Brain pericyte (primary cell): ENCODE data around the gene BACE1.
"Not testable (repeated sequence)": the region's sequence is repeated elsewhere in the genome, so short reads cannot be mapped to it uniquely, and the experiment has no call there.

Experiments
- DNase-seq: peaks from one replicate; pipeline ENCODE4 v3.0.0-alpha.2; 2012; ENCODE audit warnings: low read depth, low spot score

The BACE1 gene

DNA sequence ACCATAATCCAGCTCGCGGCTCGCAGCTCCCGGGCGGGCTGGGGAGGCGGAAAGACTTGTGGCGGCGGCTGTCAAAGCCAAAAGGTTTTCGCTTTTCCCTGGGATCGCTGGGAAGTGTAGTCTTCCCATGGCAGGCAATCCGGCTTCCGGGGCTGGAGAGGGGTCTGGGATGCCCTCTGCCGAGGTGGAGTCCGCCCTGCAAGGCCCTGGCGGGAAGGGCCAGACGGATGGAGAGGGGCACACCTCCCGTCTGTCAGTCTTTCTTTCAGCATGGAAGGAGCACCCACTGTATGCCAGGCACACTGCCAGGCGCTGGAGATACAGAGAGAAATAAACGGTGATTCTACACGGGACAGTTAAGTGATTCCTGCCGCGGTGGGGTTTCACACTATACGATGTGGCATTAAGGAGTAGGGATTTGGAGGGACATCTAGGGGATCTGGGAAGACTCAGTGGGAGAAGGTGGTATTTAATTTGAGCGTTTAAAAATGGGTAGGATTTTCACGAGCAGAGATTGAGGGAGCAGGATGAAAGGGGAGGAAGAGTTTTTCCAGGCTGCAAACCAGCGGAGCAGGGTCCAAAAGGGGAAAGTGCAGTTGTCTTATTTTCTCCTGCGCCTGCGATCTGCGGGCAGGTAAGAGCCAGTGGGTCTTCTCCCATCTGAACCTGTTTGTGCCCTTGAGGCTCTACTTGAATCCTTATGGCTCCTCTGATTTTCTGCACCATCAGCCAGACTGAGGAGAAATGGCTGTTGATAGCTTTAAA, at the start of gene BACE1:
TSS of gene BACE1 (minus strand) at position 60 of the 765 bp plus-strand sequence. CDS start 461 bp downstream, outside the sequence.
- peak; percentile 61 for DNase-seq

GRCh38 chr11:117361432-117361831, 45.4 kb upstream of the BACE1 start:
- DNase-seq, result no peak

DNA sequence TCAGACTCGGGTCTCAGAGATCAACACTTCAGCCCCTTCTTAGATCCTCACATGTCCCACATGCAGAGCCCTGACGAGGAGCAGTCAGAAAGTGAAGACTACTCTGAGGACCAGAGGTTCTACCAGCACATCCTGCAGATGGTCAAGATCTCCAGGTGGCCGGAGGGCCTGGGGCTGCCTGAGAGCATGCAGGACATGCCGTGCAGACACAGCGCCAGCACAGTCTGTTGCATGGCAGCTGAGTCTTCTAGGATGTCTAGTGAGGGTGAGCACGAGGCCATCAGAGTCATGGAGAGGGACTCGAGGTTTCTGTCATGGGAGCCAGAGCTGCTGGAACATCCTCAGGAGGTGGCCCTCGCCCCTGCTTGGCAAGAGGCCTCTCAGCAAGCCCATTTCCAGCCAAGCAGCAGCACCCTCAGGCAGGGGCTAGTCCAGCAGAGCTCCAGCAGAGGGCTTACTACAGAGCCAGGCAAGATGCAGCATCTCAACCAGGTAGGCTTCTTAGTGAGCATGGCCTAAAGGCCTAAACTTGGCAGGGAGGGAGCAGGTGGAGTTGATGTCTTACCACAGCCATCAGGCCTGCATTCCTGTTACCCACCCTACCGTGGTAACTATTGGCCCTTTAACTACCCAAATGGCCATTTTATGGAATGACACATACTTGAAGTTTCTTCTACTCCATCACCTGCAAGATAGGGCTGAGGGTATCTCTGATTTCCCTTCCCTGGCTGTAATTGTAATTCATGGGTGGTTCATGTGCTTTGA, 40.3 kb upstream of the BACE1 start:
- no peak for DNase-seq

DNA sequence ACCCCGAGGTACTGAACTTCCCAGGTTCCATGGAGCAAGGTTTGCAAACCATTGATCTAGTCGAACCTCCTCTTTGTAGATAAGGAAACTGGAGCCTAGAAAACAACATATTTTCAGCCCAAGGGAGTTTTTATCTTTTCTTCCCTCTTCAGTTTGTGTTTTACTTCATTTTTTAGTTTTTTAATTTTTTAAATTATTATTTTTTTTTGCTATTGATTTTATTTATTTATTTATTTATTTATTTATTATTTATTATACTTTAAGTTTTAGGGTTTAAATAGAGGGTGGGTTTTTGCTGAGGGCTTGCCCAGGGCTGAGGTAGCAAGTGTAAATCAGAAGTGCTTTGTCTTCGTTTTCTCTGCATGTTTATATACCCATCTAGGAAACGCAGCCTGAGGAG, 38.5 kb upstream of the BACE1 start:
- no peak for DNase-seq

- no peak for DNase-seq
Observed at GRCh38 chr11:117345039-117345438, 29.0 kb upstream of the BACE1 start.

DNA sequence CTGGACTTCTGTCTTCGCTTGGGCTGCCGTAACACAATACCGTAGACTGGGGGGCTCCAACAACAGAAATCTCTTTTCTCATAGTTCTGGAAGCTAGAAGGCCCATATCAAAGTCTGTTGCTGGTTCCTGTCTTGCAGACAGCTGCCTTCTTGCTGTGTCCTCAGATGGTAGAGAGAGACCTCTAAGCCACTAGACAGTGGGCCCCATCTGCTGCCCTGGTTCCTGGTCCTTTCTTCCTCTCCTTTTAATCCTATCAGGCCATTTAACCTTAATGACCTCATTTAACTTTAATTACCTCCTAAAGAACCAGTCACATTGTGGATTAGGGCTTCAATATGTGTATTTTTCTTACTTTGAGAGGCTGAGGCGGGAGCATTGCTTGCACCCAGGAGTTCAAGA, 21.0 kb upstream of the BACE1 start:
- DNase-seq, result no peak

- DNase-seq, result no peak
Observed at GRCh38 chr11:117335399-117335798, 19.3 kb upstream of the BACE1 start.

- DNase-seq, result no peak
Observed at GRCh38 chr11:117334896-117335295, 18.8 kb upstream of the BACE1 start.

GRCh38 chr11:117333917-117334316, 17.9 kb upstream of the BACE1 start:
- DNase-seq, result no peak

DNA sequence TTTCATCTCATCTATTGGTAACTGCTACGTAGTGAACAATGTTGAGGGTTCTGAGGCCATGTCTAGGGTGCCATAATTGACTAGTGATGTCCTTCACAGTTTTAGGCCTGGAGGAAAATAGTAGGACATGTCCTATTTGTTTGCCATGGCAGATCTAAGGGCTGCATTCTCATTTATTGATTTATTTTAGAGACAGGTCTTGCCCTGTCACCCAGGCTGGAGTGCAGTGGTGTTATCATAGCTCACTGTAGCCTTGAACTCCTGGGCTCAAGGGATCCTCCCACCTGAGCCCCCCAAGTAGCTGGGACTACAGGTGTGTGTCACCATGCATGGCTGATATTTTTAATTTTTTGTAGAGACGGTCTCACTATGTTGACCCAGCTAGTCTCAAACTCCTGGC, 16.8 kb upstream of the BACE1 start:
- DNase-seq, result no peak

DNA sequence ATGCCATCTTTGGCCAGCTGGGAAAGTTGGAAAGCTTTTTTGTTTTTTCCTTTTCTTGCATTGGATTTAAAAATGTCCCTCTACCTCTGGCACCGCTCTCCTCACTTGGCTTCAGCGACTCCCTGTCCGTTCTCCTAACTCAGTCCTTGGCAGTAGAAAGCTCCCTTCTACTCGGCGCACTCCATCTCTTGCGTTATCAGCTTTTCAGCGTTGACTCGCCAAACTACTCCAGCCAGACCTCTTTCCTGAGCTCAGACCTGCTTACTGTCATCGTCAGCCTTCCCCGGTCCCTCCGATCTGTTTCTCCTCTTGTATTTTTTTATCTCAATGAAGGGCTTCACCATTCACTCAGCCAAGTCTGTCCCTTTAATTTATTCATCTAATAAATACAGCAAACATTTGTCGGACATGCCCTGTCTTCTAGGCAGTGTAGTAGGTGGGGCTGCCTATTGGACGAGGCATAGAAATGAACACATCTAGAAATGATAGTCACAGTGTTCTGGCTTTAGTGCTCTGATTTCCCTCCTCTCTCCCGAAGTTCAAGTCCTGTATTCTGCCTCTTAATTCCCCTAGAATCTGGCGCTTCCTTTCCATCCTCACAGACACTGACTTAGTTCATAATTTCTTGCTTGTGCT, 12.4 kb upstream of the BACE1 start:
- DNase-seq, result no peak

GRCh38 chr11:117327567-117328374, 11.7 kb upstream of the BACE1 start, which contains the start of gene CEP164:
Gene CEP164 (plus strand): TSS chr11:117327854. CDS start chr11:117338587, 10,733 bp downstream.
- DNase-seq, result peak; percentile 81

- DNase-seq, result not testable (repeated sequence)
Observed at GRCh38 chr11:117327255-117327566, 11.2 kb upstream of the BACE1 start.

- DNase-seq, result no peak
Observed at GRCh38 chr11:117319214-117319840, 3.3 kb upstream of the BACE1 start.

- no peak for DNase-seq
Observed at GRCh38 chr11:117318738-117319137, 2.7 kb upstream of the BACE1 start.

DNA sequence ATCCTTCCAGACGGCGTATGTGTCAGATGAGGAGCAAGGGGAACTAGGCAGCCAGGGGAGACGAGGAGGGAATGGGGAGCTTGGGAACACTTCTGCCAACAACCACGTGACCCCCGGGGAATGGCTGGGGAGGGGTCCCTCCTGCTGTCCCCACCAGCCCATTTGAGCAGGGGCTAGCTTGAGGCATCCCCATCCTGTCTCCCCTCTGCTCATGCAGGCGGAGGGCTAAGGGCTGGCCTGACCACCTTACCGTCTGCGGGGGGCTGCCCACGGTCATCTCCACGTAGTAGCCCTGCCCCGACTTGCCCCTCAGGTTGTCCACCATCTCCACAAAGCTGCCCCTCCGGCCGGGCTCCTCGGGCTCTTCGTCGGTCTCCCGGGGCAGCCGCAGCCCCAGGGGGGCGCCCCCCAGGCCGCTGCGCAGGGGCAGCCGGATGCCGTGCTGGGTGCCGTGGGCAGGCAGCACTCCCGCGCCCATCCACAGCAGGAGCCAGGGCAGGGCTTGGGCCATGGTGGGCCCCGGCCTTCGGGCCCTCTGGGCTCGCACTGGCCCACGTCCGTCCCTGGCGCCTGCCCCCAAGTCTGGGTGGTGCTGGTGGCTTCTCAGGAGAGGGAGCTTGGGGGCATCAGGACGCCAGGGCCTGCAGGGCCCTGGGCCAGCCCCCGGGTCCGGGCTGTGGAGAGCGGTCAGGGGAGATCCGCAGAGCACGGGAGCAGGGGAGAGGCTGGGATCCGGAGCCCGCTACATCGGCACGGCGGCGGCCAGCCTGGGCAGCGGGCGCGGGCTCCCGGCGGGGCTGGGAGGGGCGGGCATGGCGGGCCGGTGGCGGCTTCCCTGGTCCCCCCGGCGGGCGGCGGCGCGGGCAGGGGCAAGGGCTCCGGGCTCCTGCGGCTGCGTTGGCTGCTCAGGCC, 515 bp downstream of the BACE1 start:
- DNase-seq, result no peak

- DNase-seq, result no peak
Observed at GRCh38 chr11:117314840-117315239, 1.2 kb downstream of the BACE1 start.

DNA sequence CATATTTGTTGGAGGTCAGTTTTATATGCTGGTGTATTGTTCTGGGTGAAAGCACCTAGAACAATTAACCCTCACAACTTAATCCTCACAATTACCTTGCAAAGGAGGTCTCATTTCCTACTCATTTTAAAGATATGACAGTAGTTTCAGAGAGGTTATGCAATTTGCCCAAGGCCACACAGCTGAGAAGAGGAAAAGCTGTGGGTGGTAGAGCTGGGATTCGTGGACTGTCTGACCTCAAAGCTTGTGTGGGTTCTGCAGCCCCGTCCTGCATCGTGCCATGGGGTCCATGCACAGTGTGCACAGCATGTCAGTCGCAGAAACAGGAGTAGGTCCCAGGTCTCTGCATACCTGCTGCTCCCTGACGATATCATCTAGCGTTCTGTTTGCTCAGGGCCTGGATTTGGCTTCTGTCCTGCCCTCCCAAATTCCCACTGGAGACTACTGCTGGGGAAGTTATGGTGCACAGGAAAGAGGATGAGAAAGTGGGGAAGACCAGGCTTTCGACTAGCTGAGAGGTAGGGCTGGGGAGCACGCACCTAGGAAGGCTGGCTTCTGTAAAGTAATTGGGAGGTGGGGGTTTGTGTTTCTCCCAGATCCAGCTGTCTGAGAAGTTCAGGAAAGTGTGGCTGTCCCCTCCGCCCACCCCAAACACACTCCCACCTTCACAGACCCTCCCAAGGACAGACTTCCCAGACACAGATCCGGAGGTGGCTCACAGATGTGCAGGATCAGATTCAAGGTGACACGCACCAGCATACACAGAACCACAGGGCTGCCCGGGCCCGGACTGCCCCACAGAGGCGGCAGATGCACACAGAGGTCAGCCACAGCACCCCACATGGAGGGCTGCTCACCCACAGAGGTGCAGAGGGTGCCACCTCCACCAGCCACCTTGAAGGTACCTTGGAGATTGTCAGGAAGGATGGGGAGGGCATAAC, 2.0 kb downstream of the BACE1 start:
- DNase-seq, result no peak

GRCh38 chr11:117313091-117313490, 3.0 kb downstream of the BACE1 start:
- DNase-seq, result no peak
